Measurements from ENCODE around the gene GABRD.

GABRD gene

DNA sequence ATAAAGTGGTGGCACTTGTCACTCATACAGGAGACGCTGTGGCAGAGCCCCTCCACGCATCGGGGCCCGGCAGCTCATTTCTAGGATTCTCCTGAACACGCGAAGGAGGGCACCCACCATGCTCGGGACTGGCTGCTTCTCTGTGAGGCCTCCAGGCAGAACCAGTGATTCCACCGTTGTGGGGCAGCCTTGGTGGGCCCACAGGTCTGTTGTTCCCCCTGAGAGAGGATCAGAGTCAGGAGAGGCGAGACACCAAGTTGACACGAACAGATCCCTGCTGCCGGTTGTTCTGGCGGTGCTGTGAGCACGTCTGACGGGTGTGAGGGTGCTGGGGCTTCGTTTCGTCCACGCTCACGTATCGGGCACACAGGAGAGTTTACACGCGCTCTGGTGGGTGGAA is 57.7 kb downstream of the GABRD start:
- DNase-seq (ENCODE audit: low spot score) = no peak

DNA sequence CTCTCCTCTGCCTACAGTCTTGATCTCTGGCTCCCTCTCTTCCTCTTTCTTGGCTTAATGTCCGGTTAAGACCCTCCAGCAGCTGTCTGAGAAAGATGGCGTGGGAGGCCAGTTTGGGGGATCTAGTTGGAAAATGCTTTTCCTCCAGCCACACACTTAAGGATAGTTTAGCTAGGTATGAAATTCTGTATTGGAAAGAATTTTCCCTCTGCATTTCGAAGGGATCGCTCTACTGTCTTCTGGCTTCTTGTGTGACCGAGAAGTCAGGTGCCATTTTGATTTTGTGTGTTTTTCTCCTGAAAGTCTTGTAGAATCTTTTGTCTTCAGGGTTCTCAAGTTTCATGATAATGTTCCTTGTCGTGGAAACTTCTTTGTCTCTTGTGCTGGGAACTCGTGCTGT is 59.0 kb downstream of the GABRD start:
- no peak for DNase-seq (ENCODE audit: low spot score)

- DNase-seq (ENCODE audit: low spot score) = no peak
Measured at GRCh38 chr1:2079396-2080085, 60.4 kb downstream of the GABRD start.

GRCh38 chr1:2080140-2080539 is 61.0 kb downstream of the GABRD start:
- no peak for DNase-seq (ENCODE audit: low spot score)

All from AG20443 (cell line).